ENCODE data around the gene SCAF11. TPM values are rescaled to one million over a fixed set of nuclear protein-coding genes. Genes with fewer than 3 reads are reported as not detected.

The SCAF11 gene
- total RNA-seq, 1 experiment from 2014 or later: 79.8 TPM

DNA sequence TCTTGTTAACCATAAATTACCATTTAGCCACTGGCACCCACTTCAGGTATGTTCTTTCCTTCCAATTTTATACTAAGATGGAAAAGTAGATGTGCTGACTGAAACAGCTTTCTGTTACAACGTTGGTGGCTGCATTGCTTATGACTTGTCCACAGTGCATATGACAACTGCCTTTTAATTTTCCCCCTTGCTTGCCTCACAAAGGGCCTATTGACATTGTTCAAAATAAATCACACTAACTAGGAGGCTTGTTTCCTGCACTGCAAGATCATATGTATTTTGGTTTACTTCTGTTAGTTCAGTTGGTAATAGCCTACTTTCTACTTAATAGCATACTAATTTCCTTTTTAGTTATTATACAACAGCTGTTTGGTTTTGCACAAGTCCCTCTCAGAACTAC, 55.4 kb downstream of the SCAF11 start (continued):
- TF ChIP-seq, protein P1, sequence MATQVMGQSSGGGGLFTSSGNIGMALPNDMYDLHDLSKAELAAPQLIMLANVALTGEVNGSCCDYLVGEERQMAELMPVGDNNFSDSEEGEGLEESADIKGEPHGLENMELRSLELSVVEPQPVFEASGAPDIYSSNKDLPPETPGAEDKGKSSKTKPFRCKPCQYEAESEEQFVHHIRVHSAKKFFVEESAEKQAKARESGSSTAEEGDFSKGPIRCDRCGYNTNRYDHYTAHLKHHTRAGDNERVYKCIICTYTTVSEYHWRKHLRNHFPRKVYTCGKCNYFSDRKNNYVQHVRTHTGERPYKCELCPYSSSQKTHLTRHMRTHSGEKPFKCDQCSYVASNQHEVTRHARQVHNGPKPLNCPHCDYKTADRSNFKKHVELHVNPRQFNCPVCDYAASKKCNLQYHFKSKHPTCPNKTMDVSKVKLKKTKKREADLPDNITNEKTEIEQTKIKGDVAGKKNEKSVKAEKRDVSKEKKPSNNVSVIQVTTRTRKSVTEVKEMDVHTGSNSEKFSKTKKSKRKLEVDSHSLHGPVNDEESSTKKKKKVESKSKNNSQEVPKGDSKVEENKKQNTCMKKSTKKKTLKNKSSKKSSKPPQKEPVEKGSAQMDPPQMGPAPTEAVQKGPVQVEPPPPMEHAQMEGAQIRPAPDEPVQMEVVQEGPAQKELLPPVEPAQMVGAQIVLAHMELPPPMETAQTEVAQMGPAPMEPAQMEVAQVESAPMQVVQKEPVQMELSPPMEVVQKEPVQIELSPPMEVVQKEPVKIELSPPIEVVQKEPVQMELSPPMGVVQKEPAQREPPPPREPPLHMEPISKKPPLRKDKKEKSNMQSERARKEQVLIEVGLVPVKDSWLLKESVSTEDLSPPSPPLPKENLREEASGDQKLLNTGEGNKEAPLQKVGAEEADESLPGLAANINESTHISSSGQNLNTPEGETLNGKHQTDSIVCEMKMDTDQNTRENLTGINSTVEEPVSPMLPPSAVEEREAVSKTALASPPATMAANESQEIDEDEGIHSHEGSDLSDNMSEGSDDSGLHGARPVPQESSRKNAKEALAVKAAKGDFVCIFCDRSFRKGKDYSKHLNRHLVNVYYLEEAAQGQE (IDR thresholded peaks at IDR 0.05; ENCODE audit: low read depth): no peak

DNA sequence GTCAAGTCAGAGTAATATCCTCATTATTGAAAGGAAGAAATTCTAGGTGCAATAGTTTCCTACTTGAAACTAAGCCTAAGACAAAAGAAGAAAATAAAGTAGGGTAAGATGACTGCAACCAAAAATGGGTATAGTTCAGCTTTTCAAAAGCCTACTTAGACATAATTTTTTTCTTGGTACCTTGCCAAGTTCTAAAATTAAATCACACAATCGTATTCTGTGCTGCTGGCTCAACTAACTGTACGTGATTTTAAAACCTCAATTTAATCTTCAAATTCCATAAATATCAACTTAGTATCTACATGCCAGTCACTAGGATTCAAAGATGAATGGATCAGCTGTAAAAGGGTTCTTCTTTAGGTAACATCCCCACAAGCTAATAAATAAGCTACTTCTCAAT, 56.9 kb downstream of the SCAF11 start:
- DNase-seq (ENCODE audit: low read depth, low spot score) (no peak), ATAC-seq (no peak)
- Histone ChIP-seq H3K4me3 (replicated peaks in 1 of 2; ENCODE audit: low read depth in 1 of 2, low read length in 2 of 2) (no peak overlapping the region), H3K27me3 (ENCODE audit: insufficient read depth, low read length) (no peaks in the 10 kb centered on the region), H2AFZ (ENCODE audit: low read depth, low read length, poor library complexity, severe bottlenecking) (no peak overlapping the region), H3K9me2 (ENCODE audit: insufficient read depth) (no peaks in the 10 kb centered on the region), H3K4me2 (ENCODE audit: low read length) (no peak overlapping the region), H3K79me2 (ENCODE audit: insufficient read depth, low read length) (0 out of 2 replicates have a peak, but pooled peaks cover 1% of the 10 kb centered on the region), H3K36me3 (ENCODE audit: control insufficient read depth in 1 of 2, insufficient read depth in 2 of 2, low read length in 2 of 2) (peaks cover 10 to 19% of the 10 kb centered on the region in 2 experiments), H3K4me1 (ENCODE audit: control insufficient read depth in 1 of 2, insufficient read depth in 2 of 2, low read length in 2 of 2) (no peaks in the 10 kb centered on the region), H4K20me1 (ENCODE audit: insufficient read depth) (peaks cover 5% of the 10 kb centered on the region), H3K27ac (ENCODE audit: low read depth, low read length) (no peak overlapping the region), H3K9ac (ENCODE audit: low read length) (no peak overlapping the region), H3K9me3 (ENCODE audit: control insufficient read depth in 1 of 2, insufficient read depth in 1 of 2, low read depth in 1 of 2, low read length in 2 of 2) (no peaks in the 10 kb centered on the region)
- intact Hi-C loops (cut with micrococcal nuclease): no loop called here
- no TSS peak for BruUV-seq (replicated peaks)
- TF ChIP-seq, protein P2, sequence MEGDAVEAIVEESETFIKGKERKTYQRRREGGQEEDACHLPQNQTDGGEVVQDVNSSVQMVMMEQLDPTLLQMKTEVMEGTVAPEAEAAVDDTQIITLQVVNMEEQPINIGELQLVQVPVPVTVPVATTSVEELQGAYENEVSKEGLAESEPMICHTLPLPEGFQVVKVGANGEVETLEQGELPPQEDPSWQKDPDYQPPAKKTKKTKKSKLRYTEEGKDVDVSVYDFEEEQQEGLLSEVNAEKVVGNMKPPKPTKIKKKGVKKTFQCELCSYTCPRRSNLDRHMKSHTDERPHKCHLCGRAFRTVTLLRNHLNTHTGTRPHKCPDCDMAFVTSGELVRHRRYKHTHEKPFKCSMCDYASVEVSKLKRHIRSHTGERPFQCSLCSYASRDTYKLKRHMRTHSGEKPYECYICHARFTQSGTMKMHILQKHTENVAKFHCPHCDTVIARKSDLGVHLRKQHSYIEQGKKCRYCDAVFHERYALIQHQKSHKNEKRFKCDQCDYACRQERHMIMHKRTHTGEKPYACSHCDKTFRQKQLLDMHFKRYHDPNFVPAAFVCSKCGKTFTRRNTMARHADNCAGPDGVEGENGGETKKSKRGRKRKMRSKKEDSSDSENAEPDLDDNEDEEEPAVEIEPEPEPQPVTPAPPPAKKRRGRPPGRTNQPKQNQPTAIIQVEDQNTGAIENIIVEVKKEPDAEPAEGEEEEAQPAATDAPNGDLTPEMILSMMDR (IDR thresholded peaks at IDR 0.05 in 2 of 3, conservative IDR thresholded peaks at IDR 0.05 in 1 of 3; ENCODE audit: borderline replicate concordance in 1 of 3, insufficient read depth in 1 of 3, low read depth in 2 of 3, low read length in 2 of 3): no peak
- TF ChIP-seq FOSL1 (IDR thresholded peaks at IDR 0.05; ENCODE audit: low read depth) (no peak), ATF3 (IDR thresholded peaks at IDR 0.05) (no peak), JUND (IDR thresholded peaks at IDR 0.05) (no peak), CBX3 (IDR thresholded peaks at IDR 0.05; ENCODE audit: low read depth) (no peak), ZNF274 (IDR thresholded peaks at IDR 0.05; ENCODE audit: low read depth, low read length) (no peak), ZBTB33 (IDR thresholded peaks at IDR 0.05; ENCODE audit: extremely low read depth, insufficient replicate concordance, low read length) (no peak), POLR2A (IDR thresholded peaks at IDR 0.05; ENCODE audit: borderline replicate concordance, extremely low read depth, insufficient read depth, insufficient read length) (no peak), EGR1 (IDR thresholded peaks at IDR 0.05; ENCODE audit: low read depth) (no peak), ZFX (IDR thresholded peaks at IDR 0.05) (no peak), SIN3A (IDR thresholded peaks at IDR 0.05; ENCODE audit: low read depth) (no peak)
- TF ChIP-seq, protein P1 (IDR thresholded peaks at IDR 0.05; ENCODE audit: low read depth): no peak
- TF ChIP-seq, protein P3, sequence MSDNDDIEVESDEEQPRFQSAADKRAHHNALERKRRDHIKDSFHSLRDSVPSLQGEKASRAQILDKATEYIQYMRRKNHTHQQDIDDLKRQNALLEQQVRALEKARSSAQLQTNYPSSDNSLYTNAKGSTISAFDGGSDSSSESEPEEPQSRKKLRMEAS (IDR thresholded peaks at IDR 0.05): no peak
- RAD21 ChIA-PET (ENCODE audit: low non-redundant PET in 1 of 2, low total read pairs in 2 of 2, uncharacterized antibody in 2 of 2, unreplicated experiment in 2 of 2): no interaction called here
- CTCF ChIA-PET: no interaction called here
- POLR2A ChIA-PET: interaction anchor here (0.6 kb wide), 1 partner anchor 192 kb away, joined by 3 read pairs; no protein-coding TSS in a partner anchor

Data from HCT116 (cell line).